Measurements from ENCODE around the gene VPS13D.
"Not testable (repeated sequence)": the region's sequence is repeated elsewhere in the genome, so short reads cannot be mapped to it uniquely, and the experiment has no call there.

Gene VPS13D

DNA sequence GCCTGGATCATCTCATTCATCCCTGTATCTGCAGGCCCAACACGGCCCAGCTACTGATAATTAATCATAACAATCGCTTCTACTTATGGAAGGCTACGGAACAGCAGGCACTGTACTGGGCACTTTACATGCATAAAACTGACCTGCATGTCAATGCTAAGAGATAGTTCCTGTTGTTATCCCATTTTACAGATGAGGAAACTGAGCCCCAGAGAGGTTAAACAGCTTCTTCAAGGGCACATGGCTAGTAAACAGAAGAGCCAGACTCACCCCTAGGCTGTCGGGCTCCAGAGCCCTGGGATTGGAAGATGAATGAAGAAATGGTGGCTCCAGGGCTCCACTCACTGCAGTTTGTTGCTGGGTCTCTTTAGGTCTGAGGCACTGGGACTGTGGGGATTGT is 27.3 kb upstream of the VPS13D start:
- DNase-seq (ENCODE audit: low read depth in 1 of 2, low spot score in 1 of 2): no peak
- no peak for TF ChIP-seq JUND (IDR thresholded peaks at IDR 0.05; ENCODE audit: low read depth)
- in situ Hi-C loops (cut with HindIII; ENCODE audit: low pct_unique_long_range_greater_than_20kb, low sequenced_read_pairs): no loop called here

DNA sequence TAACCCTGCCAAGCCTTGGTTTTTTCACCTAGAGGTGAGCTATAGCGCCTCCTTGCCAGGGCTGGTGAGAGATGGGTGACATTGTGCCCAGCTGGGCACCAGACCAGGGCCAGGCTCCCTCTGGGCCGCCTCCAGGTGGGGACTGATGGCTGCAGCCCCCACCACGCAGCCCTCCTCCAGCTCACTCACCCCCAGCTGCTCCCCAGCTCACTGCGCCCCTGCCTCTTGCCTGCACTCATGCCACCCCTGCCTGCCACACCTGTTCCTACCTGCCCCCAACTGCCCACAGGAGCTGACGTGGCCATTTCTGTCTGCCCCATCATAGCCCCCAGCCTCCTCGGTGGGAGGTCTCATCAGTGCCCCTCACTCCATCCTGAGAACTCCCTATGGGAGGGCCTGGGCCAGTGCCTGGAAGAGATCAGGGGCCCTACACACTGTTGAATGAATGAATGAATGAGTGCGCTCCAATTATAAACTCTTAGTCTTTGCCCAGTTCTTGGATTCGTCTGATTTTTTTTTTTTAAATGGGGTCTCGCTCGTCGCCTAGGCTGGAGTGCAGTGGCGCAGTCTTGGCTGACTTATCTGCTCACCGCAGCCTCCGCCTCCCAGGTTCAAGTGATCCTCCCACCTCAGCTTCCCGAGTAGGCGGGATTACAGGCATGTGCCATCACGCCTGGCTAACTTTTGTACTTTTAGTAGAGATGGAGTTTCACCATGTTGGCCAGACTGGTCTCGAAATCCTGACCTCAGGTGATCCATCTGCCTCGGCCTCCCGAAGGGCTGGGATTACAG is 26.4 kb upstream of the VPS13D start:
- DNase-seq (ENCODE audit: low read depth in 1 of 2, low spot score in 1 of 2): no peak
- no peak for TF ChIP-seq JUND (IDR thresholded peaks at IDR 0.05; ENCODE audit: low read depth)
- in situ Hi-C loops (cut with HindIII; ENCODE audit: low pct_unique_long_range_greater_than_20kb, low sequenced_read_pairs): no loop called here

DNA sequence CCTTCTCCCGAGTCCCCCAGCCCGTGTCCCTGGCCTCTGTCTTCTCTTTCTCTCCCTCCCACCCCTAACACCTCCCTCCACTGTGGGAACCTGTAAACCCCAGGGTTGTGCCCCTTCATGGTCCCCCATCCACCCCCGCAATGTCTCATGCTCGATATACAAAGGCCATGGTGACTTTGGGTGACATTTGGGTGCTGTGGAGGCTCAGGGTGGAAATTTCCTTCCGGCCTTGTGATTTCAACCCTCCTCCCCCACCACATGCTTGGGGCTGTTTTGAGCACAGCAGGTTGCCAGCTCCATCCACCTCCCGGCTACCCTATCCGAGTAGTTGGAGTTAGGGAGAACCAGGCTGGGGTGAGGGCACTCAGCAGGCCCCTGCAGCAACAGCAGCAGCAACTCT is 25.7 kb upstream of the VPS13D start:
- TF ChIP-seq JUND (IDR thresholded peaks at IDR 0.05; ENCODE audit: low read depth): no peak
- in situ Hi-C loops (cut with HindIII; ENCODE audit: low pct_unique_long_range_greater_than_20kb, low sequenced_read_pairs): no loop called here
- DNase-seq (ENCODE audit: low read depth in 1 of 2, low spot score in 1 of 2): no peak

DNA sequence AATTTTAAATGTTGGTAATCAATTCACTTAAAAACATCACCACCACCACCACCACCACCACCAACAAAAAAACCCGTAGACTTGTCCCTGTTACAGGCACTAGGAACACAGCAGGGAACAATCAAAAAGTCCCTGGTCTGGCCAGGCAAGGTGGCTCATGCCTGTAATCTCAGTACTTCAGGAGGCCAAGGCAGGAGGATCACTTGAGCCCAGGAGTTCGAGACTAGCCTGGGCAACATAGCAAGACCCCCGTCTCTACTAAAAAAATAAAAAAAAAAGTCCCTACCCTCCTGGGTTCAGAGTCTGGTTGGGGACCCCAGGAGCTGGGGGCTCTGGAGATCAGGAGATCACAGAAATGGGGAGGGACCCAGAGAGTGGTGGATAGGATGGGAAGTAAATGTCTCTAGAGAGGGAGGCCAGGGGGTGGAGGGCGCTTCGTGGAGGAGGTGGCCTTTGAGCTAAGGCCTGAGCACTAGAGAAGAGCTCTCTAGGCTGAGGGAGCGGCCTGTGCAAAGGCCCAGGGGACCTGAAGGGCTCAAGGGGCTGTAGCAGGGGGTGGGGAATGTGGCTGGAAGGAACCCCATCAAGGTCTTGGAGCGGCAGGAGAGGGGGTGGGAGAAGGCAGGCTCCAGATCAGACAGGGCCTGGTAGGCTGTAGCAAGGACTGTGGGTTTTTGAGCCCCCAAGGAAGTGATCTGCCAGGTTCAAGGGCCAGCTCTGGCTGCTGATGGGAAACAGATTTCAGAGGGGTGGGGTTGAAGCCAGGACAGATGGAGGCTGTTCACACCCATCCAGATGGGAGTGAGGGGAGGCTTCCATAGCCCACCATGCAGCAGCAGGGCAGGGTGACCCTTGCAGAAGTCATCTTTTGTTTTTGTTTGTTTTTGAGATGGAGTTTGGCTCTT is 24.8 kb upstream of the VPS13D start:
- in situ Hi-C loops (cut with HindIII; ENCODE audit: low pct_unique_long_range_greater_than_20kb, low sequenced_read_pairs): no loop called here
- no peak for DNase-seq (ENCODE audit: low read depth in 1 of 2, low spot score in 1 of 2)
- no peak for TF ChIP-seq JUND (IDR thresholded peaks at IDR 0.05; ENCODE audit: low read depth)

DNA sequence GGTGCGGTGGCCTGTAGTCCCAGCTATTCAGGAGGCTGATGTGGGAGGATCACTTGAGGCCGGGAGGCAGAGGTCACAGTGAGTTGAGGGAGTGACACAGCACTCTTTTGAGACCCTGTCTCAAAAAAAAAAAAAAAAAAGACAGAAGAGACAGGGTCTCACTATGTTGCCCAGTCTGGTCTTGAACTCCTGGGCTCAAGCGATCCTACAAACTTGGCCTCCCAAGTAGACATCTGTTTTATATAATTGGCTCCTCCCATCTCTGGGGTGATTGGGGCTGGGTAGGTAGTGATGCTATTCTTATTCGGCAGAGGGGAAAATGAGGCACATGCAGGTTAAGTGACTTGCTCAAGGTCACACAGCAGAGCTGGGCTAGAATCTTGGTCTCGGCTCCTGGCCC is 23.6 kb upstream of the VPS13D start:
- no peak for TF ChIP-seq JUND (IDR thresholded peaks at IDR 0.05; ENCODE audit: low read depth)
- no peak for DNase-seq (ENCODE audit: low read depth in 1 of 2, low spot score in 1 of 2)
- in situ Hi-C loops (cut with HindIII; ENCODE audit: low pct_unique_long_range_greater_than_20kb, low sequenced_read_pairs): no loop called here

DNA sequence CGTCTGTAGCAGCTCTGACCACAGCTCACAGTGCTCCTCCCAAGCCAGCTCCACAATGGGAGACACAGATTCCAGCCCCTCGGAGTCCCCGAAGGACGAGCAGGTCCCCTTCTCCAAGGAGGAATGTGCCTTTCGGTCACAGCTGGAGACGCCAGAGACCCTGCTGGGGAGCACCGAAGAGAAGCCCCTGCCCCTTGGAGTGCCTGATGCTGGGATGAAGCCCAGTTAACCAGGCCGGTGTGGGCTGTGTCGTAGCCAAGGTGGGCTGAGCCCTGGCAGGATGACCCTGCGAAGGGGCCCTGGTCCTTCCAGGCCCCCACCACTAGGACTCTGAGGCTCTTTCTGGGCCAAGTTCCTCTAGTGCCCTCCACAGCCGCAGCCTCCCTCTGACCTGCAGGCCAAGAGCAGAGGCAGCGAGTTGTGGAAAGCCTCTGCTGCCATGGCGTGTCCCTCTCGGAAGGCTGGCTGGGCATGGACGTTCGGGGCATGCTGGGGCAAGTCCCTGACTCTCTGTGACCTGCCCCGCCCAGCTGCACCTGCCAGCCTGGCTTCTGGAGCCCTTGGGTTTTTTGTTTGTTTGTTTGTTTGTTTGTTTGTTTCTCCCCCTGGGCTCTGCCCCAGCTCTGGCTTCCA is 22.9 kb upstream of the VPS13D start:
- no peak for TF ChIP-seq JUND (IDR thresholded peaks at IDR 0.05; ENCODE audit: low read depth)
- DNase-seq (ENCODE audit: low read depth in 1 of 2, low spot score in 1 of 2): no peak

DNA sequence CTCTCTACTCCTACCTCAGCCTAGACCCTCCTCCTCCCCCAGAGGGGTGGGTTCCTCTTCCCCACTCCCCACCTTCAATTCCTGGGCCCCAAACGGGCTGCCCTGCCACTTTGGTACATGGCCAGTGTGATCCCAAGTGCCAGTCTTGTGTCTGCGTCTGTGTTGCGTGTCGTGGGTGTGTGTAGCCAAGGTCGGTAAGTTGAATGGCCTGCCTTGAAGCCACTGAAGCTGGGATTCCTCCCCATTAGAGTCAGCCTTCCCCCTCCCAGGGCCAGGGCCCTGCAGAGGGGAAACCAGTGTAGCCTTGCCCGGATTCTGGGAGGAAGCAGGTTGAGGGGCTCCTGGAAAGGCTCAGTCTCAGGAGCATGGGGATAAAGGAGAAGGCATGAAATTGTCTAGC is 21.6 kb upstream of the VPS13D start:
- no peak for TF ChIP-seq JUND (IDR thresholded peaks at IDR 0.05; ENCODE audit: low read depth)
- no peak for DNase-seq (ENCODE audit: low read depth in 1 of 2, low spot score in 1 of 2)
- in situ Hi-C loops (cut with HindIII; ENCODE audit: low pct_unique_long_range_greater_than_20kb, low sequenced_read_pairs): no loop called here

More for the DNA sequence above, 22.9 kb upstream of the VPS13D start:
- in situ Hi-C loops (cut with HindIII; ENCODE audit: low pct_unique_long_range_greater_than_20kb, low sequenced_read_pairs): no loop called here

DNA sequence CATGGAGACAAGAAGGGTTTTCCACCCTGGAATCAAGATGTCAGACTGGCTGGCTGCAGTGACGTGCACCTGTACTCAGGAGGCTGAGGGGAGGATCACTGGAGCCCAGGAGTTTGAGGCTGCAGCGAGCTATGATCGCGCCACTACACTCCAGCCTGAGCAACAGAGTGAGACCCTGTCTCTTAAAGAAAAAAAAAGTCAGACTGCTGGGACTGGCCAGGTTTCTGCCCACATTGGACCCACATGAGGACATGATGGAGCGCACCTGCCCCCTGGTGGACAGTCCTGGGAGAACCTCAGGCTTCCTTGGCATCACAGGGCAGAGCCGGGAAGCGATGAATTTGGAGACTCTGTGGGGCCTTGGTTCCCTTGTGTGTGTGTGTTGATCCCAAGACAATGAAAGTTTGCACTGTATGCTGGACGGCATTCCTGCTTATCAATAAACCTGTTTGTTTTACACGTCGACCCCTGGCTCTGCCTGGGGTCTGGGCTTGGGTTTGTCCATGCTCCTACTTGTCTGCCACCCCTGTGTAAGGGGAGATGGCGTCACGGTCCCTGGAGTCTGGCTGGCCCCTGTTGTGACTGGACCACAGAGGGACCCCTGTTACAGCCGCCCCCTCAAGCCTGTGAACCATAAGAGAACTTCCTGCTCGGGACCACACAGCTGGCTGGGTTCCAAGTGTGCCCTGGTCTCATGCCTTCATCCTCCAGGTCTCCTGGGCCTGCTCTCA is 20.9 kb upstream of the VPS13D start:
- peak; percentile 74 to 75 for DNase-seq (ENCODE audit: low read depth in 1 of 2, low spot score in 1 of 2)
- in situ Hi-C loops (cut with HindIII; ENCODE audit: low pct_unique_long_range_greater_than_20kb, low sequenced_read_pairs): no loop called here
- no peak for TF ChIP-seq JUND (IDR thresholded peaks at IDR 0.05; ENCODE audit: low read depth)

DNA sequence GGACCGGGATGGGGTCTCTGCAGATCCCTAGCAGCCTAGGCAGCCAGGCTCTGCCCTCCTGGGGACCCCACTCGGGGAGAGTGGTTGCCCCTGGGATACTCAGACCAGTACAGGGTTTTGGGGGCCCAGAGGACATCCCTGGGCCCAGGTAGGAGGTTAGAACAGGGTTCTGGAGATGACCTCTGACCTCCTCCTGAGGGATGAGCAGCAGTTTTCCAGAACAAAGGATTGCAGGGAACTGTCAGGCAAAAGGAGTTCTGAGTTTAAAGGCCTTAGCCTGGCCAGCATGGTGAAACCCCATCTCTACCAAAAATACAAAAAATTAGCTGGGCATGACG is 20.4 kb upstream of the VPS13D start:
- in situ Hi-C loops (cut with HindIII; ENCODE audit: low pct_unique_long_range_greater_than_20kb, low sequenced_read_pairs): no loop called here
- DNase-seq (ENCODE audit: low read depth in 1 of 2, low spot score in 1 of 2): no peak
- no peak for TF ChIP-seq JUND (IDR thresholded peaks at IDR 0.05; ENCODE audit: low read depth)

DNA sequence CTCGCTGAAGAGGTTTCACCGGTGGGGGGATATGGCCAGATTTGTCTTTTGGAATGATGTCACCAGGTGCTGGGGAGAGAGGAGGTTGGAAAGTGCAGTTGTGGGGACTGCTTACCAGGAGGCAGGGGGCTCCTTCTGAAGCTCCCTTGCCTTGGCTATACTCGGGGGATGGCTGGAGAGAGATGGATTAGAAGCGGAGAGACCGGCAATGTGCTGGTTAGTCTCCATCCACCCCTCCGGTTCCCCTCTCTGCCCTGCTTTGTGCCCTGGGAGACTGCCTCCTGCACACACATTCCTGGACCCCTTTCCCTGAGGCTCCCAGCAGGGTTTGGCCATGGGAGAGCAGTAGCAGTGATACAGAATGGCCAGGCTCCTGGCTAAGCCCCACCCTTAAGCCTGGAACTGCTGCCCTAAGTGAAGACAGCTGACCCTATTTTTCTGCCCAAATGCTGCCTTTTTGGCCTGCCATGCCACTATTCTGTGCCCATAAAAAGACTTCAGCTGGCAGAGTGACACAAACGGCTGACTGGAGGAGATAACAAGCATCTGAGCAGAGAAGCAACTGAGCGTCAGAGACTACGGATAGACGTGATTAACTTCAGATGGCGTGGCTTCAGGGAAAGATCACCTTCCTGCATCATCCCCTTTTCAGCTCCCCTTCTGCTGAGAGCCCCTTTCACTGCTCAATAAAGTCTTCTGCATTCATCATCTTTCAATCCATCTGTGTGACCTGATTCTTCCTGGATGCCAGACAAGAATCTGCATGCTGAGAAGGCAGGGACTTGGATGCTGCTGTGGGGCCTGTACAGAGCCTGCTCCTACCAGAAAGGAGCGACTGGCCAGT is 14.5 kb upstream of the VPS13D start:
- DNase-seq (ENCODE audit: low read depth in 1 of 2, low spot score in 1 of 2): no peak
- TF ChIP-seq JUND (IDR thresholded peaks at IDR 0.05; ENCODE audit: low read depth): no peak
- in situ Hi-C loops (cut with HindIII; ENCODE audit: low pct_unique_long_range_greater_than_20kb, low sequenced_read_pairs): no loop called here

DNA sequence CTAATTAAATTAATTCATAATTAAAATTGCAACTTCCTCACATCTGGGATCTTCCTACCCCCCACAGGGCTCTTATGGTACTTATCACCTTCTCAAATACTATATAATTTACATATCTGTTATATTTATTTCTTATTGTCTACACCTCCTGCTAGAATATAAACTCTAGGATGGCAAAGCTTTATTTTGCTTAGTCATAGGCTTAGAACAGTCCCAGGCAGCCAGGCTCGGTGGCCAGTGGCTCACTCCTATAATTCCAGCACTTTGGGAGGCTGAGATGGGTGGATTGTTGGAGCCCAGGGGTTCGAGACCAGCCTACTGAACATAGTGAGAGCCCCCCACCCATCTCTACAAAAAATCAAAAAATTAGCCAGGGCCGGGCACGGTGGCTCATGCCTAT is 10.0 kb upstream of the VPS13D start:
- in situ Hi-C loops (cut with HindIII; ENCODE audit: low pct_unique_long_range_greater_than_20kb, low sequenced_read_pairs): no loop called here
- no peak for DNase-seq (ENCODE audit: low read depth in 1 of 2, low spot score in 1 of 2)
- TF ChIP-seq JUND (IDR thresholded peaks at IDR 0.05; ENCODE audit: low read depth): no peak

DNA sequence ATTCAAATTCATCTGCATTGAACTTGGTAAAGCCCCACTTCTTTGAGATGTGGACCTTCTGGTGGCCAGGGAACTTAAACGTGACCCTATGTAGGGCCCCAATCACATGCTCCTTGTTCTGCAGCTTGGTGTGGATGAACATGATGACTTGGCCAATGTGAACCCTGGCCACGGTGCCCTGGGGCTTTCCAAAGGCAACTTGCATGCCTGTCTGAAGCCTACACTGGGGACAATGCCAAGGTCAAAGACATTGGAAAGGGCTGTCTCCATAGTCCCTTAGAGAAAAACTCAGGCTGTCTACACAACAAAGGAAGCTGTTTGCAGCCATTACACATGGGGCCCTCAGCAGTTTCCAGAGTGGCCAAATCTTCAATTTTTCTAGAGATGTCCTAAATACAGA is 8.9 kb upstream of the VPS13D start:
- no peak for DNase-seq (ENCODE audit: low read depth in 1 of 2, low spot score in 1 of 2)
- in situ Hi-C loops (cut with HindIII; ENCODE audit: low pct_unique_long_range_greater_than_20kb, low sequenced_read_pairs): no loop called here
- no peak for TF ChIP-seq JUND (IDR thresholded peaks at IDR 0.05; ENCODE audit: low read depth)

DNA sequence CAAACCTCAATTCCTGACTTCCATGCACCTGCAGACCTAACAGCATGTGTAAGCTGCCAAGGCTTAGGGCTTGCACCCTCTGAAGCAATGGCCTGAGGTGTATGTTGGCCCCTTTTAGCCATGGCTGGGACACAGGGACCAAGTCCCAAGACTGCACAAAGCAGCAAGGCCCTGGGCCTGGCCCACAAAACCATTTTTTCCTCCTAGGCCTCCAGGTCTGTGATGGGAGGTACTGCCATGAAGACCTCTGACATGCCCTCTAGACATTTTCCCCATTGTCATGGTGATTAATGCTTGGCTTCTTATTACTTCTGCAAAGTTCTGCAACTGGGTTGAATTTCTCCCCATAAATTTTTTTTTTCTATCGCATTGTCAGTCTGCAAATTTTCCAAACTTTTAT is 7.1 kb upstream of the VPS13D start:
- DNase-seq (ENCODE audit: low read depth in 1 of 2, low spot score in 1 of 2); in situ Hi-C loops (cut with HindIII; ENCODE audit: low pct_unique_long_range_greater_than_20kb, low sequenced_read_pairs): not testable (repeated sequence)

DNA sequence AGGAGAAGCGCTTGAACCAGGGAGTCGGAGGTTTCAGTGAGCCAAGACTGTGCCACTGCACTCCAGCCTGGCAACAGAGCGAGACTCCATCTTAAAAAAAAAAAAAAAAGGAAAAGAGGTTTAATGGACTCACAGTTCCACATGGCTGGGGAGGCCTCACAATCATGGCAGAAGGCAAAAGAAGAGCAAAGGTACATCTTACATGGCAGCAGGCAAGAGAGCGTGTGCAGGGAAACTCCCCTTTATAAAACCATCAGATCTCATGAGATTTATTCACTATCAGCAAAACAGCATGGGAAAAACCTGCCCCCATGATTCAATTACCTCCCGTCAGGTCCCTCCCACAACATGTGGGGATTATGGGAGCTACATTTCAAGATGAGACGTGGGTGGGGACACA is 5.7 kb upstream of the VPS13D start:
- in situ Hi-C loops (cut with HindIII; ENCODE audit: low pct_unique_long_range_greater_than_20kb, low sequenced_read_pairs); DNase-seq (ENCODE audit: low read depth in 1 of 2, low spot score in 1 of 2): not testable (repeated sequence)

Measured in T47D (cell line).